ENCODE measurements around the gene LGMN.
"Not testable (repeated sequence)": the region's sequence is repeated elsewhere in the genome, so short reads cannot be mapped to it uniquely, and the experiment has no call there.

The LGMN gene

GRCh38 chr14:92726135-92726932 is 22.1 kb downstream of the LGMN start:
- Mint-ChIP-seq H3K4me3 (no peak overlapping the region), H3K27me3 (peaks cover 17% of the 10 kb centered on the region), H3K9me3 (peaks cover under 1% of the 10 kb centered on the region), H3K36me3 (ENCODE audit: low read depth) (peaks cover 11% of the 10 kb centered on the region), H3K4me1 (peaks cover 19% of the 10 kb centered on the region), H3K27ac (peak overlapping the region; percentile 64)
- ATAC-seq (no peak), DNase-seq (peak; percentile 16)

GRCh38 chr14:92724516-92725340 is 23.7 kb downstream of the LGMN start:
- no peak for ATAC-seq
- no peak overlapping the region for H3K27ac Mint-ChIP-seq
- H3K27me3 Mint-ChIP-seq, result peaks cover 14% of the 10 kb centered on the region
- DNase-seq, result no peak
- peaks cover 2% of the 10 kb centered on the region for H3K36me3 Mint-ChIP-seq (ENCODE audit: low read depth)
- H3K4me1 Mint-ChIP-seq, result peaks cover 13% of the 10 kb centered on the region
- no peaks in the 10 kb centered on the region for H3K9me3 Mint-ChIP-seq
- H3K4me3 Mint-ChIP-seq, result no peak overlapping the region

- peaks cover 2% of the 10 kb centered on the region for H3K27me3 Mint-ChIP-seq
- H3K9me3 Mint-ChIP-seq, result no peaks in the 10 kb centered on the region
- no peak for DNase-seq
- no peak overlapping the region for H3K4me3 Mint-ChIP-seq
- H3K27ac Mint-ChIP-seq, result no peak overlapping the region
- H3K4me1 Mint-ChIP-seq, result no peaks in the 10 kb centered on the region
- H3K36me3 Mint-ChIP-seq (ENCODE audit: low read depth), result no peaks in the 10 kb centered on the region
- ATAC-seq, result no peak
These were observed 28.5 kb downstream of the LGMN start for GRCh38 chr14:92719890-92720323.

GRCh38 chr14:92719421-92719820 is 29.0 kb downstream of the LGMN start:
- peaks cover 2% of the 10 kb centered on the region for H3K27me3 Mint-ChIP-seq
- no peaks in the 10 kb centered on the region for H3K4me1 Mint-ChIP-seq
- no peaks in the 10 kb centered on the region for H3K9me3 Mint-ChIP-seq
- no peak overlapping the region for H3K27ac Mint-ChIP-seq
- no peaks in the 10 kb centered on the region for H3K36me3 Mint-ChIP-seq (ENCODE audit: low read depth)
- DNase-seq (no peak), ATAC-seq (no peak)
- H3K4me3 Mint-ChIP-seq, result no peak overlapping the region

- H3K36me3 Mint-ChIP-seq (ENCODE audit: low read depth), result no peaks in the 10 kb centered on the region
- no peaks in the 10 kb centered on the region for H3K4me1 Mint-ChIP-seq
- H3K4me3 Mint-ChIP-seq, result no peak overlapping the region
- ATAC-seq, result no peak
- H3K9me3 Mint-ChIP-seq, result no peaks in the 10 kb centered on the region
- no peak for DNase-seq
- H3K27ac Mint-ChIP-seq, result no peak overlapping the region
- H3K27me3 Mint-ChIP-seq, result no peaks in the 10 kb centered on the region
These were observed 29.8 kb downstream of the LGMN start for GRCh38 chr14:92718664-92719063.

- Mint-ChIP-seq H3K9me3 (no peaks in the 10 kb centered on the region), H3K36me3 (ENCODE audit: low read depth) (no peaks in the 10 kb centered on the region), H3K4me3 (no peak overlapping the region), H3K4me1 (no peaks in the 10 kb centered on the region), H3K27me3 (no peaks in the 10 kb centered on the region), H3K27ac (no peak overlapping the region)
- no peak for DNase-seq
- ATAC-seq, result peak; percentile 60
These were observed 30.8 kb downstream of the LGMN start for GRCh38 chr14:92717571-92718042.

GRCh38 chr14:92716131-92716530 is 32.3 kb downstream of the LGMN start:
- no peaks in the 10 kb centered on the region for H3K9me3 Mint-ChIP-seq
- H3K36me3 Mint-ChIP-seq (ENCODE audit: low read depth), result no peaks in the 10 kb centered on the region
- H3K4me1 Mint-ChIP-seq, result no peaks in the 10 kb centered on the region
- H3K4me3 Mint-ChIP-seq, result no peak overlapping the region
- H3K27me3 Mint-ChIP-seq, result no peaks in the 10 kb centered on the region
- DNase-seq, result no peak
- H3K27ac Mint-ChIP-seq, result no peak overlapping the region
- no peak for ATAC-seq

GRCh38 chr14:92714739-92715307 is 33.6 kb downstream of the LGMN start:
- H3K27me3 Mint-ChIP-seq; H3K9me3 Mint-ChIP-seq; H3K36me3 Mint-ChIP-seq (ENCODE audit: low read depth); H3K4me1 Mint-ChIP-seq; H3K4me3 Mint-ChIP-seq; H3K27ac Mint-ChIP-seq: not testable (repeated sequence)
- peak; percentile 92 for DNase-seq
- peak; percentile 87 for ATAC-seq

GRCh38 chr14:92712654-92713051 is 35.8 kb downstream of the LGMN start:
- no peaks in the 10 kb centered on the region for H3K4me1 Mint-ChIP-seq
- DNase-seq (no peak), ATAC-seq (no peak)
- H3K9me3 Mint-ChIP-seq, result no peaks in the 10 kb centered on the region
- no peak overlapping the region for H3K4me3 Mint-ChIP-seq
- no peaks in the 10 kb centered on the region for H3K27me3 Mint-ChIP-seq
- peaks cover 1% of the 10 kb centered on the region for H3K36me3 Mint-ChIP-seq (ENCODE audit: low read depth)
- no peak overlapping the region for H3K27ac Mint-ChIP-seq

- ATAC-seq (no peak), DNase-seq (no peak)
- no peak overlapping the region for H3K4me3 Mint-ChIP-seq
- no peaks in the 10 kb centered on the region for H3K4me1 Mint-ChIP-seq
- H3K27ac Mint-ChIP-seq, result no peak overlapping the region
- no peaks in the 10 kb centered on the region for H3K27me3 Mint-ChIP-seq
- peaks cover 1% of the 10 kb centered on the region for H3K36me3 Mint-ChIP-seq (ENCODE audit: low read depth)
- no peaks in the 10 kb centered on the region for H3K9me3 Mint-ChIP-seq
These were observed 36.3 kb downstream of the LGMN start for GRCh38 chr14:92711976-92712653.

GRCh38 chr14:92710001-92710341 is 38.5 kb downstream of the LGMN start:
- H3K9me3 Mint-ChIP-seq, result no peaks in the 10 kb centered on the region
- DNase-seq (no peak), ATAC-seq (no peak)
- peaks cover 1% of the 10 kb centered on the region for H3K36me3 Mint-ChIP-seq (ENCODE audit: low read depth)
- no peak overlapping the region for H3K27ac Mint-ChIP-seq
- H3K4me1 Mint-ChIP-seq, result no peaks in the 10 kb centered on the region
- H3K4me3 Mint-ChIP-seq, result no peak overlapping the region
- H3K27me3 Mint-ChIP-seq, result no peaks in the 10 kb centered on the region

- no peak overlapping the region for H3K4me3 Mint-ChIP-seq
- H3K4me1 Mint-ChIP-seq, result peaks cover 4% of the 10 kb centered on the region
These were observed 39.0 kb downstream of the LGMN start for GRCh38 chr14:92709340-92710000.

GRCh38 chr14:92706386-92706785 is 42.0 kb downstream of the LGMN start:
- no peaks in the 10 kb centered on the region for H3K9me3 Mint-ChIP-seq
- H3K4me3 Mint-ChIP-seq, result no peak overlapping the region
- peaks cover 11% of the 10 kb centered on the region for H3K4me1 Mint-ChIP-seq
- no peak overlapping the region for H3K27ac Mint-ChIP-seq
- H3K27me3 Mint-ChIP-seq, result no peaks in the 10 kb centered on the region
- DNase-seq, result no peak
- no peak for ATAC-seq
- H3K36me3 Mint-ChIP-seq (ENCODE audit: low read depth), result peaks cover 1% of the 10 kb centered on the region

More at GRCh38 chr14:92709340-92710000, 39.0 kb downstream of the LGMN start:
- ATAC-seq, result no peak
- Mint-ChIP-seq H3K27me3 (no peaks in the 10 kb centered on the region), H3K27ac (no peak overlapping the region), H3K9me3 (no peaks in the 10 kb centered on the region), H3K36me3 (ENCODE audit: low read depth) (peaks cover 1% of the 10 kb centered on the region)
- DNase-seq, result no peak

- no peaks in the 10 kb centered on the region for H3K27me3 Mint-ChIP-seq
- H3K4me3 Mint-ChIP-seq, result no peak overlapping the region
- H3K36me3 Mint-ChIP-seq (ENCODE audit: low read depth), result no peaks in the 10 kb centered on the region
- ATAC-seq, result no peak
- no peak for DNase-seq
- no peaks in the 10 kb centered on the region for H3K9me3 Mint-ChIP-seq
- H3K4me1 Mint-ChIP-seq, result peaks cover 11% of the 10 kb centered on the region
- H3K27ac Mint-ChIP-seq, result no peak overlapping the region
These were observed 43.6 kb downstream of the LGMN start for GRCh38 chr14:92704821-92705220.

Measured in activated naive CD8-positive, alpha-beta T cell treated with anti-CD3 and anti-CD28 coated beads, Interleukin-2, amount 50 U/mL, for 24 hours (primary cell).